Fibroblast of lung (primary cell): Measurements from ENCODE around the gene CDH4. TPM values are rescaled to one million over a fixed set of nuclear protein-coding genes. Genes with fewer than 3 reads are reported as not detected.
"Not testable (repeated sequence)": the region's sequence is repeated elsewhere in the genome, so short reads cannot be mapped to it uniquely, and the experiment has no call there.

Source experiments
- DNase-seq, 2 donors: peaks; one replicate each; pipeline versions ENCODE4 v3.0.0 to v3.0.0-alpha.2; 2010; ENCODE audit warnings: low read depth in 2 of 2
- H2AFZ ChIP-seq: 2 replicates; pipeline ENCODE4 v1.5.1; 2012; ENCODE audit warnings: low read length, control low read depth, inconsistent platforms
- H3K27ac ChIP-seq: 2 replicates; pipeline ENCODE4 v1.5.1; 2011; ENCODE audit warnings: low read length, control low read depth; ENCODE audit not compliant: insufficient read depth
- H3K27me3 ChIP-seq: 2 replicates; pipeline ENCODE4 v1.5.1; 2011; ENCODE audit warnings: mild to moderate bottlenecking, low read length; ENCODE audit not compliant: control insufficient read depth, insufficient read depth
- H3K36me3 ChIP-seq: 2 replicates; pipeline ENCODE4 v1.5.1; 2011; ENCODE audit warnings: low read length; ENCODE audit not compliant: control insufficient read depth, insufficient read depth
- H3K4me1 ChIP-seq: 2 replicates; pipeline ENCODE4 v1.5.1; 2011; ENCODE audit warnings: low read length; ENCODE audit not compliant: control insufficient read depth, insufficient read depth; ENCODE audit errors: extremely low read depth
- H3K4me2 ChIP-seq: 2 replicates; pipeline ENCODE4 v1.5.1; 2011; ENCODE audit warnings: low read length, control low read depth; ENCODE audit not compliant: insufficient read depth; ENCODE audit errors: extremely low read depth
- H3K4me3 ChIP-seq, 4 experiments: fragments of 200-600 bp in 1 of 4; sonication (generic) in 1 of 4; replicated peaks in 1 of 4; 2 replicates each; pipeline ENCODE4 v1.5.1; 2011 to 2016; ENCODE audit warnings: low read length in 4 of 4, low read depth in 3 of 4, mild to moderate bottlenecking in 3 of 4, control low read depth in 2 of 4, inconsistent platforms in 1 of 4, mixed read lengths in 1 of 4; ENCODE audit not compliant: insufficient read depth in 1 of 4; ENCODE audit errors: control extremely low read depth in 1 of 4
- H3K79me2 ChIP-seq: 2 replicates; pipeline ENCODE4 v1.5.1; 2012; ENCODE audit warnings: mild to moderate bottlenecking, low read length, inconsistent platforms; ENCODE audit not compliant: control insufficient read depth, insufficient read depth
- H3K9ac ChIP-seq: 2 replicates; pipeline ENCODE4 v1.5.1; 2011; ENCODE audit warnings: mild to moderate bottlenecking, low read length, control low read depth; ENCODE audit not compliant: insufficient read depth
- H3K9me3 ChIP-seq: 2 replicates; pipeline ENCODE4 v1.5.1; 2012; ENCODE audit warnings: low read depth, low read length; ENCODE audit not compliant: control insufficient read depth, insufficient read depth
- H4K20me1 ChIP-seq: 2 replicates; pipeline ENCODE4 v1.5.1; 2011; ENCODE audit warnings: low read length; ENCODE audit not compliant: control insufficient read depth, insufficient read depth; ENCODE audit errors: extremely low read depth
- EZH2 ChIP-seq: IDR thresholded peaks from 2 replicates; pipeline ENCODE4 v1.5.1; 2012; ENCODE audit warnings: low read length, control low read depth, mild to moderate bottlenecking; ENCODE audit errors: missing control alignments
- polyA plus RNA-seq, 2 donors: library from polyadenylated mRNA; depleted of rRNA in 1 of 2; stranded (reverse) in 1 of 2; unstranded in 1 of 2; fragments of >200 nt; gene quantifications; 2 replicates each; pipeline ENCODE4 v1.2.1, GENCODE V29; 2011 to 2012; ENCODE audit warnings: missing spikeins in 1 of 2
- total RNA-seq: library from RNA; depleted of rRNA; stranded (reverse); fragments of >200 nt; gene quantifications from 2 replicates; pipeline ENCODE4 v1.2.1, GENCODE V29; 2014
- TF ChIP-seq, protein P1 (sequence below), 2 donors: IDR thresholded peaks in 1 of 2; conservative IDR thresholded peaks in 1 of 2; 1 replicate in 1 of 2; 2 replicates in 1 of 2; pipeline ENCODE4 v1.5.1; 2011 to 2012; ENCODE audit warnings: low read length in 2 of 2, control low read depth in 1 of 2, inconsistent platforms in 1 of 2, low read depth in 1 of 2, mild to moderate bottlenecking in 1 of 2

CDH4 gene
- total and polyA plus RNA-seq, 2 donors (not counting 1 experiment from before 2014, with no cell fraction given) = 4.8 to 6.8 TPM

DNA sequence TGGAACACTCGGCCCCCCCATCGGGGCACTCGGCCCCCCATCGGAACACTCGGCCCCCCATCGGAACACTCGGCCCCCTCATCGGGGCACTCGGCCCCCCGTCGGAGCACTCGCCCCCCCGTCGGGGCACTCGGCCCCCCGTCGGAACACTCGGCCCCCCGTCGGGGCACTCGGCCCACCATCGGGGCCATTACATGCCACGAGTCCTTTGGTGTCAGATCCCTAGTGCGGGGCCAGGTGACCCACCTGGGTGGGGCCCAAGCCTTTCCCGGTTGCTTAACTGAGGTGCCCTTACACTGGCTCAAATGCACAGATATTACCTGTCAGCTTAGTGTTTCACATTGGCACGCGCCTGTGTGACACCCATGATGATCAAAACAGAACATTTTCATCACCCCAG, 717.7 kb downstream of the CDH4 start:
- Histone ChIP-seq H3K27ac (no peak overlapping the region), H3K4me3 (no peak overlapping the region), H3K9ac (no peak overlapping the region), H3K4me1 (no peaks in the 10 kb centered on the region), H3K79me2 (no peaks in the 10 kb centered on the region), H3K27me3 (peaks cover 8% of the 10 kb centered on the region), H3K9me3 (no peaks in the 10 kb centered on the region), H3K36me3 (peaks cover 4% of the 10 kb centered on the region), H4K20me1 (no peaks in the 10 kb centered on the region), H2AFZ (no peak overlapping the region), H3K4me2 (no peak overlapping the region)
- TF ChIP-seq EZH2 = no peak
- TF ChIP-seq, protein P1, sequence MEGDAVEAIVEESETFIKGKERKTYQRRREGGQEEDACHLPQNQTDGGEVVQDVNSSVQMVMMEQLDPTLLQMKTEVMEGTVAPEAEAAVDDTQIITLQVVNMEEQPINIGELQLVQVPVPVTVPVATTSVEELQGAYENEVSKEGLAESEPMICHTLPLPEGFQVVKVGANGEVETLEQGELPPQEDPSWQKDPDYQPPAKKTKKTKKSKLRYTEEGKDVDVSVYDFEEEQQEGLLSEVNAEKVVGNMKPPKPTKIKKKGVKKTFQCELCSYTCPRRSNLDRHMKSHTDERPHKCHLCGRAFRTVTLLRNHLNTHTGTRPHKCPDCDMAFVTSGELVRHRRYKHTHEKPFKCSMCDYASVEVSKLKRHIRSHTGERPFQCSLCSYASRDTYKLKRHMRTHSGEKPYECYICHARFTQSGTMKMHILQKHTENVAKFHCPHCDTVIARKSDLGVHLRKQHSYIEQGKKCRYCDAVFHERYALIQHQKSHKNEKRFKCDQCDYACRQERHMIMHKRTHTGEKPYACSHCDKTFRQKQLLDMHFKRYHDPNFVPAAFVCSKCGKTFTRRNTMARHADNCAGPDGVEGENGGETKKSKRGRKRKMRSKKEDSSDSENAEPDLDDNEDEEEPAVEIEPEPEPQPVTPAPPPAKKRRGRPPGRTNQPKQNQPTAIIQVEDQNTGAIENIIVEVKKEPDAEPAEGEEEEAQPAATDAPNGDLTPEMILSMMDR (conservative IDR thresholded peaks at IDR 0.05 in 1 of 2, IDR thresholded peaks at IDR 0.05 in 1 of 2; ENCODE audit: low read depth in 1 of 2, low read length in 2 of 2) = no peak
- DNase-seq = no peak

DNA sequence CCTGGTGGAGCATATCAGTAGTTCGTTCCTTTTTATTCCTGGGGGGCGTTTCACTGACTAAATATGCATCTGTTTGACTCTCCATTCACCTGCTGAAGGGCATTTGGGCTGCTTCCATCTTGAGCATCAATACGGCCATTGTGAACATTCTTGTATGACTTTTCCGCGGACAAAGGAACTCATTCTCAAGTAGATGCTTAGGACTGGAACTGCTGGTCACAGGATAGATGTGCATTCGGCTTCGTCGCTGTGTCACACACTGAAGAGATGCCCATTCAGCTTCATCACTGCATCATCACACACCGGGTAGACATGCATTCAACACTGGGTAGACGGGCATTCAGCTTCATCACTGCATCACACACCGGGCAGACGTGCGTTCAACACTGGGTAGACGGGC, 718.3 kb downstream of the CDH4 start:
- Histone ChIP-seq H3K4me2 (no peak overlapping the region), H3K79me2 (no peaks in the 10 kb centered on the region), H3K9me3 (no peaks in the 10 kb centered on the region), H3K27ac (no peak overlapping the region), H3K4me3 (no peak overlapping the region), H3K27me3 (peaks cover 5% of the 10 kb centered on the region), H3K9ac (no peak overlapping the region), H2AFZ (no peak overlapping the region), H3K36me3 (peaks cover 4% of the 10 kb centered on the region), H4K20me1 (no peaks in the 10 kb centered on the region), H3K4me1 (no peaks in the 10 kb centered on the region)
- no peak for DNase-seq
- TF ChIP-seq, protein P1 (conservative IDR thresholded peaks at IDR 0.05 in 1 of 2, IDR thresholded peaks at IDR 0.05 in 1 of 2; ENCODE audit: low read depth in 1 of 2, low read length in 2 of 2) = no peak
- TF ChIP-seq EZH2 = no peak

DNA sequence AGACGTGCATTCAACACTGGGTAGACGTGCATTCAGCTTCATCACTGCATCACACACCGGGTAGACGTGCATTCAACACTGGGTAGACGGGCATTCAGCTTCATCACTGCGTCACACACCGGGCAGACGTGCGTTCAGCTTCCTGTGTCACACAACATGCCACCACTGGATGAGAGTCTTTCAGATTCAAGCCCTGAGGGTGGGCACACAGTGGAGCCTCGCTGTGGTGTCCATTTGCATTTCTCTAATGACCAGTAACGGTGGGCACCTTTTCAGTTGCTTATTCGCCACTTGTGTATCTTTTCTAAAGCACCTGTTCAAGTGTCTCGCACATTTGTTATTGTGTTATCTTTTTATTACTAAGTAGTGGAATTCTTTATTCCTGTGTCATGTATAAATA, 719.5 kb downstream of the CDH4 start:
- H4K20me1 ChIP-seq, DNase-seq, H2AFZ ChIP-seq, H3K4me3 ChIP-seq, H3K79me2 ChIP-seq, H3K9ac ChIP-seq, H3K27me3 ChIP-seq, H3K9me3 ChIP-seq, H3K4me2 ChIP-seq, H3K4me1 ChIP-seq, H3K27ac ChIP-seq, H3K36me3 ChIP-seq: not testable (repeated sequence)
